HG02943 (cell line): ENCODE measurements around the gene STAT5A.

Source experiments
- ATAC-seq: cut with Tn5 transposase; IDR thresholded peaks from one replicate; pipeline ENCODE4 v1.9.1; 2021; ENCODE audit warnings: mild to moderate bottlenecking, low read depth, moderate library complexity; ENCODE audit not compliant: unreplicated experiment

STAT5A gene

GRCh38 chr17:42322382-42323267 is 34.3 kb downstream of the STAT5A start:
- no peak for ATAC-seq

GRCh38 chr17:42323268-42323773 is 35.0 kb downstream of the STAT5A start:
- no peak for ATAC-seq

- ATAC-seq: no peak
Measured at GRCh38 chr17:42325026-42325425, 36.7 kb downstream of the STAT5A start.

- ATAC-seq: no peak
Measured at GRCh38 chr17:42329025-42329976, 41.0 kb downstream of the STAT5A start.

GRCh38 chr17:42333053-42333452 is 44.8 kb downstream of the STAT5A start:
- no peak for ATAC-seq

DNA sequence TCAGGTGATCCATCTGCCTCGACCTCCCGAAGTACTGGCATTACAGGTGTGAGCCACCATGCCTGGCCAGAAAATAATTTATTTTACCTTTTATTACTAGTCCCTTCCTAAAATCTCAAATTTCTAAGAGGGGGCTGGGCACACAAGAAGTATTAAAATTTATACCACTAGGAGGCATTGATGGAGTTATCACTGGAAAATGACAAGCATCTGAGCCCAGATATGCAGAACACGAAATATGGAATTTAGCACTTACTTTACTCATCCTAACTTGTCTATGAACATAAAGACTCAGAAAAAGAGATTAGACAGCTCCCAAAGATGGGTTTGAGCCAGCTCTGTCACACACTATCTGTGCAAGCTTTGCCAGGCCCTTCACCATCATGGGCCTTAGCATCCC is 46.4 kb downstream of the STAT5A start:
- ATAC-seq: no peak

DNA sequence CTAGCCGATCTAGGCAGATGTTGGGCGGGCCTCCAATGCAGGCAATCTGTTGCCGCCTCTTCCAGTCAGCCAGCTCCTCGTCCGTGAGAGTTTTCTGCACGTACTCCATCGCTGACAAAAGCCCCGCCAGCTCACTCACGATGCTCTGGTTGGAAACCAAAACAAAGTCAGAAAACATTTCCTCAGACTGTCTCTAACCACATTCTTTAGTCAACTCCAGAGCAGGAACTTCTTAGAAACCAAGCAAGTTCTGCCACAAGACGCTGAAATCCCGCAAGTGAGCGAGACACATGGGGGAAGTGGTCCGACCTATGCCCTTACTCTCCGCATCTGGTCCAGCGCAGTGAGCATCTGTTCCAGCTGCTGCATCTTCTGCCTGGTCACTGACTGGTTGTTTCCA is 49.1 kb downstream of the STAT5A start:
- ATAC-seq: no peak

GRCh38 chr17:42338427-42338985 is 50.2 kb downstream of the STAT5A start:
- ATAC-seq: no peak

GRCh38 chr17:42339221-42339620 is 50.9 kb downstream of the STAT5A start:
- ATAC-seq: no peak

DNA sequence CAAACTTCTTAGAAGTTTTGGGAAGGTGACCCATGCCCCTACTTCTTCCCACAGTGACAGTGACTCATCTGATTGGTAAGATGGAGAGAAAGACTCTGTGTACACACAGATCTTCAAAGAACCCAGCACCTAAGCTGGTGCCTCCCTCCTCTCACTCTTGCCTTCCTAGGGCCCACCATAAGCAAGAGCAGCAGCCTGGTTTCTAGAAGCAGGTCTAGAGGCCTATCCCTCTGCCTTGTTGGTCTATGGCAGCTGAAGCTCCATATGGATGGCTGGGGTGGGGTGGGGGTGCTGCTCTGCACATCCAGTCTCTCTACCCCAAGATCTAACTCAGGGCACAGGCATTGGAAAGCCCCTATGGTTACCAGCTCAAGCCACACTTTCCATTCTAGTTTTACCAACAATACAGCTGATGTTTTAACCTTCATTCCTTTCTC is 52.4 kb downstream of the STAT5A start:
- no peak for ATAC-seq

DNA sequence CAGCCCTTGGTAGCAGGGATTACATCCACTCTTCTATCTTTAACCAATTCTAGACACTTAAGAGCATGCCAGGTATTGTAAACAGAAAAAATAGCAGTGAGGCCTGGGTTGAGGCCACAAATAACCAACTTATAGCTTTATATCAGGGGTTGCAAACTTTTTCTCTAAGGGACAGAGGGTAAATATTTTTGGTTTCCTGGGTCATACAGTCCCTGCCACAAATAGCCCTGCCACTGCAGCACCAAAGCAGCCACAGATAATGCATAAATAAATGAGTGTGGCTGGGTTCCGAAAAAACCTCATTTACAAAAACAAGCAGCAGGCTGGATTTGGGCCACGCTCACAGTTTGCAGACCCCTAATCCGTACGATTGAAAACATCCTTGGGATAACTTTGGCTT is 53.3 kb downstream of the STAT5A start:
- no peak for ATAC-seq

GRCh38 chr17:42342242-42343008 is 54.1 kb downstream of the STAT5A start:
- ATAC-seq: no peak

DNA sequence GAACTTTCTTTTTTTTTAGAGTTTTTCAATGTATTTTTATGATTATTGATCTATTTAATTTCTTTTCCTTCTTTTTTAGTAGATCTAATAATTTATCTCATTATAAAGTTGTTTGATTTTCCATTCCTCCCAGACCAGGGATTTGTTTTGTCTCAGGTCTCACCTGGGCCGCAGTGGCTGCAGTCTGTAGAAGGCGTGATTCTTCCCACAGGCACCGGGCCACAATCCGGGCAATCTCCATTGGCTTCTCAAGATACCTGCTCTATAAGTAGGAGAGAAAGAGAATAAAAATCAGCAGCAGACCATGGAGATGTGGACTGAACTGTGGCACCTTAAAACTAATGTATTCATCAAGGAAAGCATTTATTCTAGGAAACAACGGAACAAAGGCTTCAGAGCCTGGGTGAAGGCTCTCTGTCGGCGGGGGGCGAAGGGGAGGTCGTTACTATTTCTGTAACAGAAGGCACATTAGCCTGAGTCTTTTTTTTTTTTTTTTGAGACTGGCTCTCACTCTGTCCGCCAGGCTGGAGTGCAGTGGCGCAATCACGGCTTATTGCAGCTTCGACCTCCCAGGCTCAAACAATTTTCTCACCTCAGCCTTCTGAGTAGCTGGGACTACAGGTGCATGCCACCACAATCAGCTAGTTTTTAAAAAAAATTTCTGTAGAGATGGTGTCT is 57.2 kb downstream of the STAT5A start:
- no peak for ATAC-seq

GRCh38 chr17:42346481-42346880 is 58.2 kb downstream of the STAT5A start:
- ATAC-seq: no peak

DNA sequence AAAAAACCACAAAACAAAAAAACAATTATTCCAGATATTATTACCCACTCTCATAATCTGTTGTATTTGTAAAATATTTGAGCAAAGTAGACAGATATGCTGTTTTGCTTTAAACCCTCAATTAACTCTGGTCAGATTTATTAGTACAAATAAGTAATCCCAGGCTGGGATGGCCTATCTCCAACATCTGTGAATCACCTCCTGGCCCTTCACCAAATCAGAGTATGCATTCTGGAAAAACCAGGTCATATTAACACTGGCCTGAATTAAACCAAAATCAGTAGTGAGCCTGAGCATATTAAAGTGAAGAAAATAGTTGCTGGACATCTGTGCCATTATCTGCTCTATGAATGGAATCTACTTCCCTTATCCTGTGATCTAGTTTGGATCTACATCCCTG is 58.9 kb downstream of the STAT5A start:
- no peak for ATAC-seq

- no peak for ATAC-seq
Measured at GRCh38 chr17:42347606-42348005, 59.3 kb downstream of the STAT5A start.

GRCh38 chr17:42348104-42348503 is 59.8 kb downstream of the STAT5A start:
- ATAC-seq: no peak

- no peak for ATAC-seq
Measured at GRCh38 chr17:42354956-42355843, 66.9 kb downstream of the STAT5A start.
